GM20431 (cell line): Measurements from ENCODE around the gene EPX.

Experiments used
- in situ Hi-C: fragments of 300-500 bp; cut with MseI, MboI; formaldehyde crosslinking; loops from one replicate; pipeline ENCODE4 v1.15.0; 2020; ENCODE audit warnings: low sequenced_read_pairs; ENCODE audit not compliant: unreplicated experiment

Gene EPX

GRCh38 chr17:58247511-58248363, 55.2 kb downstream of the EPX start:
- in situ Hi-C loops = no loop called here

- in situ Hi-C loops = no loop called here
Measured at GRCh38 chr17:58248955-58249269, 56.4 kb downstream of the EPX start.

- in situ Hi-C loops = no loop called here
Measured at GRCh38 chr17:58249270-58250133, 57.0 kb downstream of the EPX start.

GRCh38 chr17:58250344-58251011, 58.0 kb downstream of the EPX start:
- in situ Hi-C loops = no loop called here

- in situ Hi-C loops = no loop called here
Measured at GRCh38 chr17:58252141-58252540, 59.6 kb downstream of the EPX start.

GRCh38 chr17:58253082-58253481, 60.6 kb downstream of the EPX start:
- in situ Hi-C loops = no loop called here
